Stimulated activated CD4-positive, alpha-beta T cell treated with anti-CD3 and anti-CD28 coated beads, Interleukin-1b, Interleukin-23, amount 100 ng/mL, for 24 hours (primary cell): ENCODE measurements around the gene ERICH6B.

Experiments
- DNase-seq, 4 experiments: peaks; one replicate each; pipeline ENCODE4 v3.0.0-alpha.2; 2020; ENCODE audit warnings: low read depth in 4 of 4, low spot score in 1 of 4

ERICH6B gene

DNA sequence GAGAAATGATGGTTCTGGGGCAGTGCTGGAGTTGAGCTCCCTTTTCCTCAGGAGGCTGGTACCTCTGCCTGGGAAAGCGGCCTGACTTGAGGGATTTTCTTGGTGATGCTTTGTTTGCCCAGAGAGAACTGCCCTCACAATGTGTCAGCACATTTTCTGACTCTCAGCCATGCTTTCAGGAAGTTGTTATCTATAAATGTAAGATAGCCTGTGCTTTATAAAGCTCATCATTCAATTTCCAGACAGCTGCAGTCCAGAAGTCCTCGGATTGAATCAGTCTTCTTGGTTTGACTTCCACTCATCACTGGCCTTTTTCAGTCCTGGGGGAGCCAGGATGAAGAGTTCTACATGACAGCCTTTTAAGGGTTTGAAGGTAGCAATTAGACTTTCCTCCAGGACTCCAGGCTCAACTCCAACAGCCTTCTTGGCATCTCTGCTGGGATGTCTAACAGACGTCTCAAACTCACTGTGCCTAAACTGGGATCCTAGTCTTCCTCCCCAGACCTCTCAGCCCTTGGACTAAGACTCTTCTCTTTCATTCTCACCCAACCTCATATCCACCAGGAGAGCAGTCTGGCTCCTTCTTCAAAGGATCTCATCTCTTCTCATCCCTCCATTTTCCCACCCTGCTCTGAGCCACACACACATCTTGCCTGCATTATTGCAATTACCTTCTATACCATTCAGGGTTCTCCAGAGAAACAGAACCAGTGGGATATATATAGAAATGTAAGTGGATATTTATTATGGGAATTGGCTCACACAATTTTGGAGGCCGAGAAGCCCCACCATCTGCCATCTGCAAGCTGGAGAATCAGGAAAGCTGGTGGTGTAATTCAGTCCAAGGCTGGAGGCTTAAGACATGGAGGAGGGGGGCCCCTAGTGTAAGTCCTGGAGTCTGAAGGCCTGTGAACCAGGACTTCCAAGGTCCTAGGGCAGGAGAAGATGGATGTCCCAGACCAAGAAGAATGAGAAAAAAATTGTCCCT, 13.1 kb downstream of the ERICH6B start:
- no peak for DNase-seq

- DNase-seq = no peak
These were observed 13.9 kb downstream of the ERICH6B start for GRCh38 chr13:45601680-45602079.

DNA sequence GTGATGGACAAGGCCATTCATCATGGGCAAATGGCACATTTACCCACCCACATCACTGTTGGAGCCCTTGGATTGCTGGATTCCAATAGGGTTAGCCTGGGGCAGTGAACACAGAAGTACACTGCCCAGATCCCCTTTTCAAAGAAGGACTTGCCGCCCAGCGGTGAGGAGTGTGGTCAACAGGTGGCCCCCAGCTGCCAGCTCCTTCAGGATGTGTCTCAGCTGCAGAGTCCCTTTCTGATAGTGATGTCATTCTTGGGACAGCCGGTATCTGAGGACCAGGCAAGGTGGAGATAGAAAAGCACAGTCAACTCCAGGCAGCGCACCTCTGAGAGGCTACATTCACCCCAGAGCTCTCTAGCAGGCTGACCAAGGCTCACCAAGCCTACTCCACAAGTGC, 16.9 kb downstream of the ERICH6B start:
- no peak for DNase-seq

DNA sequence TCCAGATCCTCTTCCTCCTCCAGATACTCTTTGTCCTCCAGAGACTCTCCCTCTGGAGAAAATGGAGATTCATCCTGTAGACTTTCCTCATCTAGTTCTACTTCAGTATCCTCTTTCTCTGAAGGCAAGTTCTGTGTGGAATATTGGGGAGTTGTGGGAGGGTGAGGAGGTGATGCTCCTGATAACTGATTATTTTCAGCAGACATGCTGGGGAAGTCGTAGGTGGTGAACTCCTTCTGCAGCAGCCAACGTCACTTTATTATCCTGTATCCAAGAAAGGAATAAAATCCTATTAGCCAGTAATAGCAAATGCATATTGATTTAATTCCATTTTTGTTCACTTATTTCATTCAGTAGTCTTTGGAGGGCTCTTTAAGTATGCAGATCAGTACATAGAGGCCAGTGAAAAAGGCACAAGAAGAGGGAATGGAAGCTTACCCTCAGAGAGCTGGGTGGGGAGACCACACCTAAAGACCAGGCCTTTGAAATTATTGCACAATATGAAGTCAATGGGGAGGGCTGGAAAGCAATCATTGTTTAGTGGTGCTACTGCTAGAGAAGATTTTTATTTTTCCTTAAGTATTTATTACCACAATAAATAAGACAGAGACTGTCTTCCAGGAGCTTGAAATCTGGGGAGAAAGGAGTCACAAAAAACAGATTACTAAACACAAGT, 18.6 kb downstream of the ERICH6B start:
- no peak for DNase-seq

GRCh38 chr13:45595965-45596364, 19.6 kb downstream of the ERICH6B start:
- DNase-seq = no peak

- no peak for DNase-seq
These were observed 20.8 kb downstream of the ERICH6B start for GRCh38 chr13:45594764-45595163.

GRCh38 chr13:45594227-45594626, 21.3 kb downstream of the ERICH6B start:
- DNase-seq = no peak

DNA sequence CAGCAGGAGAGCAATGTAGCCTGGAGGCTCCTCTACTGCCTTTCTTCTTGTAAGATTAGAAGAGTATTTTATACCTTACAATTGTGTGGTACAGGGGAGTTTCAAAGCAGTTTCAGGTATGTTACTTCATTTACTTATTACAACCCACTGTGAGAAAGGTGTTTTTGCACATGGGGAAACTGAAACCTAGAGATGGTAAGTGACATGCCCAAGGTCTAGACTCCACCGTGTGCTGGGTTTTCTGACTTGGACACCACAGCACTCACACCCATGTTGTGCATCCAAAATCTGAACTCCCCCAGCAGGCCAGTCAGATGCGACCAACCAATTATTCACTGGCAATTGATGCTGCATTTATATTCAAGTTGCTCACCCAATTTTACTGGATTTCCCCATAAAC, 22.8 kb downstream of the ERICH6B start:
- no peak for DNase-seq

DNA sequence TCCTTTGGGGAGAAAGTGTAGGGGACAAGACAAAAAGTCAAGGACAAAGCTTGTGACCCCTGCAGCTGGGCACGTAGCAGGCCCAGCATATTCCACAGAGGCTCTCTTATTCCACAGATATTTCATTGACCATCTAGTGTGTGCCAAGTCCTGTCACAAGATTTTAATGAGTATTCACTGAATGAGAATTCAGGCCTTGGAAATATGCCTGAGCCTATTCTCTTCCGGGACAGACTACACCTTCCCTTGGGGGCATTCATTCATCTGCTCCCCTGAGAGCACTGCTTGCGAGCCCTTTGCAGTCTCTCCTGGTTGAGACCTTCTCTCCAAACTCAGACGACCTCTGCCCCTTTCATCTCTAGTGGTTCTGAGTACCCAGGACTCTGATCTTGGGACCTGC, 25.5 kb downstream of the ERICH6B start:
- no peak for DNase-seq

DNA sequence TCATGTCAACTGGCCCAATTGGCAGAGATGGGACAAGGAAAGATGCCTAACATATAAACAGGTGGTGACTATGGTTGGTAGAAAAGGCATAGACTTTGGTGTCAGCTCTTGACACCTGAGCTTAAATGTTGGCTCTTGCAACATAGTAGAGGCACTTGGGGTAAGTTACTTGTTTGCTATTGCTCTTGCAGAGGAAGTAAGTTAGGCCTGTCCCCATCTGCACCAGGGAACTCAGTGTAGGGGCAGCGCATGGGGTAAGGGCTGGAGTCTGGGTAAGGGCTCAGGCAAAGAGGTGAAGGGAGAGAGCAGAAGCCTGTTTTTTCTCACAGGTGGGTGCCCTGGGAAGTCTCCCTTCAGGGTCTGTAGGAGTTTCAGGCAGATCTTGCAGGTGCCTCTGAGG, 27.6 kb downstream of the ERICH6B start:
- no peak for DNase-seq

DNA sequence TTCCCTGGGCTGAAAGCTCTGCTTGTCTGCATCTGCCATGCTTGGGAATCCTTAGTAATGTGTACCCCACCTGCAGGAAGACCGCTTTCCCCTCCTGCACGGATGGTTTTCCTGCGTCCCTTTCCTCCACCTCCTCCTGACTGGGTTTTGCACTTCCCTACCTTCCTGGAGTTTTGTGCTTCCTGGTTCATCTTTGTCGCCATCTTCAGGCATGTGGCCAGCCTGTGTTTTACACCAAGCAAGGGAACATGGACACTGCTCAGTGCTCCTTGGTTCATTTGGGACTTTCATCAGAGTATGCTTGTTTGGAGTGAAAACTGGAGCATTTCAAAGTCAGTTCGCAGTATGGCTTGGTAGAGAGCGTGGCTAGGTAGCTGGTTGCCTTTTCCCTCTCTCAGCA, 30.7 kb downstream of the ERICH6B start:
- no peak for DNase-seq

DNA sequence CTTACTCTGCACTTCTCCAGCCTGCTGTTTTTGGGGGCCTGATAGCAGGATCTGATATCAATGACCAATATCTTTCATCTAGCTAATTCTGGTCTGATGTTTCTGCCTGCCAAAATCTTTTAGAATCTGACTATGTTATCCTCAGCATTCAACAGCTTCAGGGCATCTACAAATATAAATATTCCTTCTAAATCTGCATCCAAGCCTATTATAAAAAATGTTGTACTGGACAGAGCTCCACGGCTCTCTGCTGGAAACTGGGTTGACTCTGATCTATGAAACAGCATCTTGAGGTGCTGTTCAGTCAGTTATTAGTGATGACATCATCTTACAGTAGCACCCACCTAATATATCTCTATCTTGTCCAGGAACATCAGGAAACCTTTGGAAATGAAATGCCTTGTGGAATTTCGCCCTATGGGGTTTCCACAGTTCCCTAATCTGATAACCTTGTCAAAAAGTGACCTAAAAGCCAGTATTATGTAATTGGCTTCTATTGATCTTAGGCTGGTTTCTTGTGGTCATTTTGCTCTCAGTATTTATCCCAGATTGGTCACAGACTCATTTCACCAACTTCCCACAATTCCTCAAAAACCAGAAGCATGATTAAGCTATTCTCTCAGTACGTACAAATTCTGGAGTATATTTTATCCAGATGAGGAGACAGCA, 33.0 kb downstream of the ERICH6B start:
- DNase-seq = no peak

GRCh38 chr13:45576466-45576865, 39.1 kb downstream of the ERICH6B start:
- DNase-seq = no peak

- no peak for DNase-seq
These were observed 39.7 kb downstream of the ERICH6B start for GRCh38 chr13:45575830-45576180.

- DNase-seq = no peak
These were observed 40.3 kb downstream of the ERICH6B start for GRCh38 chr13:45575146-45575829.

DNA sequence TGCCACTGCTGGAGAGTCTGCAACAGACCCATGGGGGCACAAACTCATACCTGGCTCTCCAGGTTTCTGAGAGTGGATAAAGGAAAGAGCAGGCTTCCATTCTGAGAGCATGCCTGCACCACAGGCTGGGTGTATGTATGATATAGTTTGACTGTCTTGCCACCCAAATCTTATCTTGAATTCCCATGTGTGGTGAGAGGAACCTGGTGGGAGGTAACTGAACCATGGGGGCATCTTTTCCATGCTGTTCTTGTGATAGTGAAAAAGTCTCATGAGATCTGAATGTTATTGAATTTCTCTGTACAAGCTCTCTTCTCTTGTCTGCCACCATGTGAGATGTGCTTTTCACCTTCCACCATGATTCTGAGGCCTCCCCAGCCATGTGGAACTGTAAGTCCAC, 50.2 kb downstream of the ERICH6B start:
- DNase-seq = no peak

DNA sequence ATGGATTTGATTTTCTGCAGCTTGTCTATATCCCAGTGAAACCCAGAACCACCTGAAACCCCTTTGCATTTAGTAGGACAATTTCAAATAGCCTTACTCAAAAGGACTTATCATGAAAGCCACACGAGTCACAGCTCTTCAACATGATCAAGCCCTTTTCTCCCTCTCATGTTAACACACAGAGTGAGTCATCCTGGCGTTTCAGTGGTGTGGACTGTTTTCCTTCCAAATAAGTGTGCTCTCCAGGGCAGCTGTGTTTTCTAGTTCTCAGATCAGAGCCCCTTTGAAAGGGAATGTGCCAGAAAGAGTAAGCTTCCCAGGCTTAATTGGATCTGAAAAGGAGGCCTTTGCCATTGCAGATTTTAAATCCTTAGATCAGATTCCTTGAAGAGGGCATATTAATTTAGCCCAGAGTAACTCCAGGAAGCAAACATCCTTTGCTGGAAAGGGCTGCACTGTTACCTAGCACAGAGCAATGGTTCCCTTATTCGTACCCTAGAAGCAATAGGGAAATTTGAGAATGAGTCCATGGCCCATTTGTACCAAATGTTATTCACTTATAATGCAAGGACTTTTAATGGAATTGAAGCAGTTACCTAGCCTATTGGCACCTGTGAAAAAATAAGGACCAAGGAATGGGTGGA, 51.3 kb downstream of the ERICH6B start:
- no peak for DNase-seq

DNA sequence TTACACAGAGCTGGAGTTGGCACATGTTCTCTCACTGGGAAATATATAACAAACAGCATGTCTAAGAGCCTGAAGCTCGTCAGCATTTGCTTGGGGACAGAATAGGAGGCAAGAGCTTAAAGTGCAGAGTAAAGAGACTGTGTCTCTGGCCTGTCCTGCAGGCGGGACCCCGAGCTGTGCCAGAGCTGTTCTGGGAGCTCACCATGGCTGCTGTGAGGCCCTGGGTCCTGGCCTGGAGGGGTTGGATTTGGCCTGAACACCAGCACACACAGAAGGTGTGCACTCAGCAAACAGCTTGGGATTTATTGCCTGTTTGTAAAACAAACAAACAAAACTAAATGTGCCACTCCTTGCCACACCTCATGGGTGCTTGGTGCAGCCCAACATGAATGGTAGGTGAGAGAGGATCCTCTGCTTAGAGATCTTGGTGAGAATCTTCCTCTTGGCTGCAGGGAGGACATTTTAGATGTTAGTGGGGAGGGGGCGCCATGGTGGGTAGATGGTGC, 60.9 kb downstream of the ERICH6B start:
- no peak for DNase-seq

DNA sequence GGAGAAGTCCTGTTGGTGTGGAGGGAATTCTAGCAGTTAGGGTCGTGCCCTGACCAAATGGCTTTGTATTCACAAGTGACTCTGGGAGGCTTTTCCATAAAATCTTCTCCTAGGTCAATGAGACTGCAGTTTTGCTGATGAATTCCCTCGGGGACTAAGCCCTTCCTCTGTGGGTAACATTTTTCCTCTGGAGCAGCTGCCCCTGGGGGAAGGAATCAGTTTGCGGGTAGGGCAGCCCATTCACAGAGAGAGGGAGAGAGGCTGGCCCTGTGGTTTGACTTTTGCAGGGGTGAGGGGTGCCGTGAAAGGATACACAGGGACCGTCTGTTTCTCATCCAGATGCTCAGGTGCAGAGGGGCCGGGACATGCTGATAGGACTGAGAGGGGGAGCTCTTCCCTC, 67.3 kb downstream of the ERICH6B start:
- no peak for DNase-seq

GRCh38 chr13:45546410-45546765, 69.2 kb downstream of the ERICH6B start:
- DNase-seq = no peak
